ENCODE data around the gene ATG16L2.
A peak's percentile ranks its signal among the peaks of the same experiment; 100 is the strongest.

- TF ChIP-seq CTCF (IDR thresholded peaks at IDR 0.05) (peak; percentile 93 to 100 (median 98)), POLR2A (IDR thresholded peaks at IDR 0.05) (peak in 1 of 2 donors; percentile 63)
Measured at GRCh38 chr11:72793425-72794367, 20.5 kb upstream of the ATG16L2 start, which contains the start of gene STARD10.

Measured in thyroid gland (tissue), 4 donors.